ENCODE results near the gene ZNF12. TPM values are rescaled to one million over a fixed set of nuclear protein-coding genes. Genes with fewer than 3 reads are reported as not detected.

ZNF12 gene
- total and polyA plus RNA-seq, 2 of the 8 experiments (the other 6 are each of a cell fraction or from before 2014, with no cell fraction given), result 6.7 to 16.2 TPM

DNA sequence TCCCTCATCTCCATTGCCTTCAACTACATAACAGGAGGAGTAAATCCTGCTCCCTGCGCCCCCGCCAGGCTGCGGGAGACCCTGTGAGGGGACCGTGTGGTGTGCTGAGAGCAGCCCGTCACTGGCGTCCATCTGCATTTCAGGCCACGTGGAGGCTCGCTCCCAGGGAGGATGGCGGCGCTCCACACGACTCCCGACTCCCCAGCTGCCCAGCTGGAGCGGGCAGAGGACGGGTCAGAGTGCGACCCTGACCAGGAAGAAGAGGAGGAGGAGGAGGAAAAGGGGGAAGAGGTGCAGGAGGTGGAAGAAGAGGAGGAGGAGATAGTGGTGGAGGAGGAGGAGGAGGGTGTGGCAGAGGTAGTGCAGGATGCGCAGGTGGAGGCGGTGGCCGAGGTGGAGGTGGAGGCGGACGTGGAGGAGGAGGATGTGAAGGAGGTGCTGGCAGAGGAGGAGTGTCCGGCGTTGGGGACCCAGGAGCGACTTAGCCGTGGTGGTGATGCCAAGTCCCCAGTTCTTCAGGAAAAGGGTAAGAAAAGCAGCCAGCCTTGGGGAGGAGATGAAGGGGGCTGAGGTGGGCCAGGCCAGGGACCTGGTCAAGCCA, 64.4 kb downstream of the ZNF12 start (continued):
- TF ChIP-seq, protein P1, sequence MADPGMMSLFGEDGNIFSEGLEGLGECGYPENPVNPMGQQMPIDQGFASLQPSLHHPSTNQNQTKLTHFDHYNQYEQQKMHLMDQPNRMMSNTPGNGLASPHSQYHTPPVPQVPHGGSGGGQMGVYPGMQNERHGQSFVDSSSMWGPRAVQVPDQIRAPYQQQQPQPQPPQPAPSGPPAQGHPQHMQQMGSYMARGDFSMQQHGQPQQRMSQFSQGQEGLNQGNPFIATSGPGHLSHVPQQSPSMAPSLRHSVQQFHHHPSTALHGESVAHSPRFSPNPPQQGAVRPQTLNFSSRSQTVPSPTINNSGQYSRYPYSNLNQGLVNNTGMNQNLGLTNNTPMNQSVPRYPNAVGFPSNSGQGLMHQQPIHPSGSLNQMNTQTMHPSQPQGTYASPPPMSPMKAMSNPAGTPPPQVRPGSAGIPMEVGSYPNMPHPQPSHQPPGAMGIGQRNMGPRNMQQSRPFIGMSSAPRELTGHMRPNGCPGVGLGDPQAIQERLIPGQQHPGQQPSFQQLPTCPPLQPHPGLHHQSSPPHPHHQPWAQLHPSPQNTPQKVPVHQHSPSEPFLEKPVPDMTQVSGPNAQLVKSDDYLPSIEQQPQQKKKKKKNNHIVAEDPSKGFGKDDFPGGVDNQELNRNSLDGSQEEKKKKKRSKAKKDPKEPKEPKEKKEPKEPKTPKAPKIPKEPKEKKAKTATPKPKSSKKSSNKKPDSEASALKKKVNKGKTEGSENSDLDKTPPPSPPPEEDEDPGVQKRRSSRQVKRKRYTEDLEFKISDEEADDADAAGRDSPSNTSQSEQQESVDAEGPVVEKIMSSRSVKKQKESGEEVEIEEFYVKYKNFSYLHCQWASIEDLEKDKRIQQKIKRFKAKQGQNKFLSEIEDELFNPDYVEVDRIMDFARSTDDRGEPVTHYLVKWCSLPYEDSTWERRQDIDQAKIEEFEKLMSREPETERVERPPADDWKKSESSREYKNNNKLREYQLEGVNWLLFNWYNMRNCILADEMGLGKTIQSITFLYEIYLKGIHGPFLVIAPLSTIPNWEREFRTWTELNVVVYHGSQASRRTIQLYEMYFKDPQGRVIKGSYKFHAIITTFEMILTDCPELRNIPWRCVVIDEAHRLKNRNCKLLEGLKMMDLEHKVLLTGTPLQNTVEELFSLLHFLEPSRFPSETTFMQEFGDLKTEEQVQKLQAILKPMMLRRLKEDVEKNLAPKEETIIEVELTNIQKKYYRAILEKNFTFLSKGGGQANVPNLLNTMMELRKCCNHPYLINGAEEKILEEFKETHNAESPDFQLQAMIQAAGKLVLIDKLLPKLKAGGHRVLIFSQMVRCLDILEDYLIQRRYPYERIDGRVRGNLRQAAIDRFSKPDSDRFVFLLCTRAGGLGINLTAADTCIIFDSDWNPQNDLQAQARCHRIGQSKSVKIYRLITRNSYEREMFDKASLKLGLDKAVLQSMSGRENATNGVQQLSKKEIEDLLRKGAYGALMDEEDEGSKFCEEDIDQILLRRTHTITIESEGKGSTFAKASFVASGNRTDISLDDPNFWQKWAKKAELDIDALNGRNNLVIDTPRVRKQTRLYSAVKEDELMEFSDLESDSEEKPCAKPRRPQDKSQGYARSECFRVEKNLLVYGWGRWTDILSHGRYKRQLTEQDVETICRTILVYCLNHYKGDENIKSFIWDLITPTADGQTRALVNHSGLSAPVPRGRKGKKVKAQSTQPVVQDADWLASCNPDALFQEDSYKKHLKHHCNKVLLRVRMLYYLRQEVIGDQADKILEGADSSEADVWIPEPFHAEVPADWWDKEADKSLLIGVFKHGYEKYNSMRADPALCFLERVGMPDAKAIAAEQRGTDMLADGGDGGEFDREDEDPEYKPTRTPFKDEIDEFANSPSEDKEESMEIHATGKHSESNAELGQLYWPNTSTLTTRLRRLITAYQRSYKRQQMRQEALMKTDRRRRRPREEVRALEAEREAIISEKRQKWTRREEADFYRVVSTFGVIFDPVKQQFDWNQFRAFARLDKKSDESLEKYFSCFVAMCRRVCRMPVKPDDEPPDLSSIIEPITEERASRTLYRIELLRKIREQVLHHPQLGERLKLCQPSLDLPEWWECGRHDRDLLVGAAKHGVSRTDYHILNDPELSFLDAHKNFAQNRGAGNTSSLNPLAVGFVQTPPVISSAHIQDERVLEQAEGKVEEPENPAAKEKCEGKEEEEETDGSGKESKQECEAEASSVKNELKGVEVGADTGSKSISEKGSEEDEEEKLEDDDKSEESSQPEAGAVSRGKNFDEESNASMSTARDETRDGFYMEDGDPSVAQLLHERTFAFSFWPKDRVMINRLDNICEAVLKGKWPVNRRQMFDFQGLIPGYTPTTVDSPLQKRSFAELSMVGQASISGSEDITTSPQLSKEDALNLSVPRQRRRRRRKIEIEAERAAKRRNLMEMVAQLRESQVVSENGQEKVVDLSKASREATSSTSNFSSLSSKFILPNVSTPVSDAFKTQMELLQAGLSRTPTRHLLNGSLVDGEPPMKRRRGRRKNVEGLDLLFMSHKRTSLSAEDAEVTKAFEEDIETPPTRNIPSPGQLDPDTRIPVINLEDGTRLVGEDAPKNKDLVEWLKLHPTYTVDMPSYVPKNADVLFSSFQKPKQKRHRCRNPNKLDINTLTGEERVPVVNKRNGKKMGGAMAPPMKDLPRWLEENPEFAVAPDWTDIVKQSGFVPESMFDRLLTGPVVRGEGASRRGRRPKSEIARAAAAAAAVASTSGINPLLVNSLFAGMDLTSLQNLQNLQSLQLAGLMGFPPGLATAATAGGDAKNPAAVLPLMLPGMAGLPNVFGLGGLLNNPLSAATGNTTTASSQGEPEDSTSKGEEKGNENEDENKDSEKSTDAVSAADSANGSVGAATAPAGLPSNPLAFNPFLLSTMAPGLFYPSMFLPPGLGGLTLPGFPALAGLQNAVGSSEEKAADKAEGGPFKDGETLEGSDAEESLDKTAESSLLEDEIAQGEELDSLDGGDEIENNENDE (IDR thresholded peaks at IDR 0.05; ENCODE audit: insufficient replicate concordance, low read length), result no peak
- TF ChIP-seq RFX5 (IDR thresholded peaks at IDR 0.05; ENCODE audit: borderline replicate concordance, low read depth, low read length), result no peak
- no peak for TF ChIP-seq EP300 (IDR thresholded peaks at IDR 0.05; ENCODE audit: borderline replicate concordance in 1 of 2, low read depth in 2 of 2, low read length in 2 of 2)
- TF ChIP-seq SIN3A (conservative IDR thresholded peaks at IDR 0.05 in 1 of 2, IDR thresholded peaks at IDR 0.05 in 1 of 2; ENCODE audit: low read depth in 1 of 2, low read length in 2 of 2), result no peak
- no peak for TF ChIP-seq CTBP2 (IDR thresholded peaks at IDR 0.05; ENCODE audit: borderline replicate concordance, insufficient read depth, insufficient read length, low read length)
- no peak for TF ChIP-seq SIRT6 (IDR thresholded peaks at IDR 0.05; ENCODE audit: low read length)
- no peak for TF ChIP-seq KDM4A (IDR thresholded peaks at IDR 0.05; ENCODE audit: low read depth, low read length, severe bottlenecking)
- no peak for TF ChIP-seq GTF2F1 (IDR thresholded peaks at IDR 0.05; ENCODE audit: borderline replicate concordance, low read depth, low read length)
- no peak for TF ChIP-seq SP4 (IDR thresholded peaks at IDR 0.05; ENCODE audit: low read length)
- no peak for TF ChIP-seq SAP30 (IDR thresholded peaks at IDR 0.05; ENCODE audit: insufficient read depth, insufficient replicate concordance, low read length)

All from H1 (cell line).